Subcutaneous abdominal adipose tissue (tissue), 5 donors: ENCODE measurements around the gene RNF212.
A peak's percentile ranks its signal among the peaks of the same experiment; 100 is the strongest.

Source experiments
- H3K27ac ChIP-seq: one replicate; pipeline ENCODE4 v1.7.0; 2013; ENCODE audit warnings: low read depth, mild to moderate bottlenecking, inconsistent platforms, low read length, moderate library complexity
- H3K27me3 ChIP-seq, 5 donors: one replicate each; pipeline ENCODE4 v1.7.0; 2013; ENCODE audit warnings: low read length in 5 of 5, inconsistent platforms in 1 of 5; ENCODE audit not compliant: control insufficient read depth in 5 of 5, insufficient read depth in 4 of 5
- H3K36me3 ChIP-seq, 5 donors: one replicate each; pipeline ENCODE4 v1.7.0; 2013; ENCODE audit warnings: low read length in 5 of 5; ENCODE audit not compliant: control insufficient read depth in 5 of 5, insufficient read depth in 5 of 5
- H3K4me1 ChIP-seq, 5 donors: one replicate each; pipeline ENCODE4 v1.7.0; 2013; ENCODE audit warnings: low read length in 5 of 5, mild to moderate bottlenecking in 3 of 5, moderate library complexity in 1 of 5; ENCODE audit not compliant: control insufficient read depth in 5 of 5, insufficient read depth in 5 of 5
- H3K4me3 ChIP-seq, 5 donors: one replicate each; pipeline ENCODE4 v1.7.0; 2013; ENCODE audit warnings: low read length in 5 of 5, low read depth in 1 of 5
- H3K9ac ChIP-seq, 5 donors: one replicate each; pipeline ENCODE4 v1.7.0; 2013; ENCODE audit warnings: low read length in 5 of 5, mild to moderate bottlenecking in 4 of 5, moderate library complexity in 3 of 5
- H3K9me3 ChIP-seq, 5 donors: one replicate each; pipeline ENCODE4 v1.7.0; 2013; ENCODE audit warnings: low read length in 5 of 5; ENCODE audit not compliant: control insufficient read depth in 5 of 5
- donor health status: healthy.
- donor health status: healthy.
- donor health status: healthy.
- donor health status: healthy.
- donor health status: healthy.

RNF212 gene

GRCh38 chr4:1038948-1039492 lies 74.3 kb downstream of the RNF212 start:
- H3K9ac ChIP-seq = no peak overlapping the region
- no peaks in the 10 kb centered on the region for H3K9me3 ChIP-seq
- H3K27me3 ChIP-seq = peaks cover 7 to 28% (median 18%) of the 10 kb centered on the region in 5 donors
- peaks cover 6 to 70% (median 52%) of the 10 kb centered on the region in 5 donors for H3K4me1 ChIP-seq
- peak overlapping the region; percentile 41 for H3K27ac ChIP-seq
- H3K36me3 ChIP-seq = no peaks in the 10 kb centered on the region
- no peak overlapping the region for H3K4me3 ChIP-seq

- Histone ChIP-seq H3K36me3 (no peaks in the 10 kb centered on the region), H3K9me3 (no peaks in the 10 kb centered on the region), H3K27ac (no peak overlapping the region), H3K4me1 (peaks cover 3 to 75% (median 54%) of the 10 kb centered on the region in 5 donors), H3K9ac (no peak overlapping the region), H3K27me3 (peaks cover 2 to 29% (median 11%) of the 10 kb centered on the region in 5 donors), H3K4me3 (no peak overlapping the region)
Observed at GRCh38 chr4:1036976-1037810, 76.2 kb downstream of the RNF212 start.

- Histone ChIP-seq H3K4me1 (peaks cover 3 to 65% (median 44%) of the 10 kb centered on the region in 5 donors), H3K36me3 (no peaks in the 10 kb centered on the region), H3K27me3 (peaks cover 0 to 30% (median 2%) of the 10 kb centered on the region in 5 donors), H3K9ac (no peak overlapping the region), H3K9me3 (no peaks in the 10 kb centered on the region), H3K27ac (no peak overlapping the region), H3K4me3 (no peak overlapping the region)
Observed at GRCh38 chr4:1036095-1036494, 77.3 kb downstream of the RNF212 start.

GRCh38 chr4:1035510-1035909 lies 77.9 kb downstream of the RNF212 start:
- peaks cover 3 to 65% (median 39%) of the 10 kb centered on the region in 5 donors for H3K4me1 ChIP-seq
- H3K9me3 ChIP-seq = no peaks in the 10 kb centered on the region
- H3K9ac ChIP-seq = no peak overlapping the region
- no peak overlapping the region for H3K4me3 ChIP-seq
- peak overlapping the region; percentile 60 for H3K27ac ChIP-seq
- H3K27me3 ChIP-seq = peaks cover 0 to 30% (median 2%) of the 10 kb centered on the region in 5 donors
- no peaks in the 10 kb centered on the region for H3K36me3 ChIP-seq

GRCh38 chr4:1033840-1034551 lies 79.4 kb downstream of the RNF212 start:
- H3K9ac ChIP-seq = peak overlapping the region in 2 of 5 donors; percentile 28 to 52
- peak overlapping the region in 2 of 5 donors; percentile 12 to 23 for H3K4me3 ChIP-seq
- H3K27me3 ChIP-seq = peaks cover 0 to 28% (median 6%) of the 10 kb centered on the region in 5 donors

GRCh38 chr4:1032861-1033260 lies 80.5 kb downstream of the RNF212 start:
- Histone ChIP-seq H3K36me3 (no peaks in the 10 kb centered on the region), H3K27me3 (peaks cover 0 to 37% (median 6%) of the 10 kb centered on the region in 5 donors), H3K4me1 (peaks cover 0 to 62% (median 25%) of the 10 kb centered on the region in 5 donors), H3K9me3 (no peaks in the 10 kb centered on the region), H3K27ac (no peak overlapping the region), H3K9ac (no peak overlapping the region), H3K4me3 (no peak overlapping the region)

More at GRCh38 chr4:1033840-1034551, 79.4 kb downstream of the RNF212 start:
- Histone ChIP-seq H3K36me3 (no peaks in the 10 kb centered on the region), H3K27ac (peak overlapping the region; percentile 60), H3K4me1 (peaks cover 0 to 57% (median 25%) of the 10 kb centered on the region in 5 donors), H3K9me3 (no peaks in the 10 kb centered on the region)

GRCh38 chr4:1031956-1032795 lies 81.2 kb downstream of the RNF212 start:
- no peaks in the 10 kb centered on the region for H3K36me3 ChIP-seq
- peaks cover 0 to 66% (median 25%) of the 10 kb centered on the region in 5 donors for H3K4me1 ChIP-seq
- H3K4me3 ChIP-seq = no peak overlapping the region
- no peaks in the 10 kb centered on the region for H3K9me3 ChIP-seq
- peaks cover 0 to 37% (median 6%) of the 10 kb centered on the region in 5 donors for H3K27me3 ChIP-seq
- H3K27ac ChIP-seq = no peak overlapping the region
- no peak overlapping the region for H3K9ac ChIP-seq

- Histone ChIP-seq H3K27me3 (peaks cover 0 to 37% (median 6%) of the 10 kb centered on the region in 5 donors), H3K36me3 (no peaks in the 10 kb centered on the region), H3K27ac (no peak overlapping the region), H3K9ac (no peak overlapping the region), H3K4me1 (peaks cover 0 to 66% (median 25%) of the 10 kb centered on the region in 5 donors), H3K4me3 (no peak overlapping the region), H3K9me3 (no peaks in the 10 kb centered on the region)
Observed at GRCh38 chr4:1031346-1031745, 82.0 kb downstream of the RNF212 start.

GRCh38 chr4:1030559-1030958 lies 82.8 kb downstream of the RNF212 start:
- Histone ChIP-seq H3K4me3 (no peak overlapping the region), H3K27ac (no peak overlapping the region), H3K4me1 (peaks cover 0 to 63% (median 22%) of the 10 kb centered on the region in 5 donors), H3K9me3 (no peaks in the 10 kb centered on the region), H3K36me3 (peaks cover 0 to 7% (median 6%) of the 10 kb centered on the region in 5 donors), H3K9ac (no peak overlapping the region), H3K27me3 (peaks cover 0 to 37% (median 6%) of the 10 kb centered on the region in 5 donors)
